DND-41 (cell line): ENCODE measurements around the gene IFI27L1.

Experiments used
- ATAC-seq: fragments of 200-7000 bp; cut with Tn5 transposase; 3 replicates; pipeline ENCODE4 v1.9.1; 2021; ENCODE audit warnings: low read depth; ENCODE audit not compliant: insufficient read depth
- DNase-seq: peaks from one replicate; pipeline ENCODE4 v3.0.0-alpha.2; 2020
- H2AFZ ChIP-seq: 2 replicates; pipeline ENCODE4 v1.6.0; 2012; ENCODE audit warnings: low read depth, low read length
- H3K27ac ChIP-seq: 2 replicates; pipeline ENCODE4 v1.5.1; 2012; ENCODE audit warnings: low read length, inconsistent platforms
- H3K27me3 ChIP-seq: fragments of 200-600 bp; sonication (generic); 2 replicates; pipeline ENCODE4 v1.6.0; 2012; ENCODE audit warnings: low read length, mild to moderate bottlenecking, inconsistent platforms; ENCODE audit not compliant: insufficient read depth, poor library complexity
- H3K36me3 ChIP-seq: 2 replicates; pipeline ENCODE4 v1.5.1; 2012; ENCODE audit warnings: low read length, inconsistent platforms; ENCODE audit not compliant: insufficient read depth
- H3K4me1 ChIP-seq: 2 replicates; pipeline ENCODE4 v1.5.1; 2012; ENCODE audit warnings: mild to moderate bottlenecking, low read length; ENCODE audit not compliant: insufficient read depth
- H3K4me2 ChIP-seq: 2 replicates; pipeline ENCODE4 v1.6.0; 2012; ENCODE audit warnings: mild to moderate bottlenecking, moderate library complexity, low read length, inconsistent platforms; ENCODE audit not compliant: insufficient read depth
- H3K4me3 ChIP-seq, 2 experiments: fragments of 200-600 bp in 1 of 2; shearing (Covaris generic) in 1 of 2; 2 replicates each; pipeline ENCODE4 v1.5.1; 2012 to 2016; ENCODE audit warnings: inconsistent platforms in 2 of 2, low read length in 2 of 2, mild to moderate bottlenecking in 2 of 2, low read depth in 1 of 2, moderate library complexity in 1 of 2
- H3K79me2 ChIP-seq: 2 replicates; pipeline ENCODE4 v1.6.0; 2012; ENCODE audit warnings: low read length, inconsistent platforms; ENCODE audit not compliant: insufficient read depth
- H3K9ac ChIP-seq: 2 replicates; pipeline ENCODE4 v1.6.0; 2012; ENCODE audit warnings: low read depth, mild to moderate bottlenecking, inconsistent platforms, low read length, moderate library complexity
- H3K9me3 ChIP-seq: 2 replicates; pipeline ENCODE4 v1.5.1; 2012; ENCODE audit warnings: low read length, moderate library complexity, mild to moderate bottlenecking, inconsistent platforms; ENCODE audit not compliant: insufficient read depth, severe bottlenecking
- H4K20me1 ChIP-seq: 2 replicates; pipeline ENCODE4 v1.6.0; 2012; ENCODE audit warnings: low read length; ENCODE audit not compliant: insufficient read depth
- EZH2 ChIP-seq: IDR thresholded peaks from 3 replicates; pipeline ENCODE4 v1.6.1; 2012; ENCODE audit warnings: borderline replicate concordance, low read depth, mild to moderate bottlenecking, moderate library complexity, low read length, inconsistent platforms; ENCODE audit not compliant: severe bottlenecking
- TF ChIP-seq, protein P1 (sequence below): IDR thresholded peaks from 2 replicates; pipeline ENCODE4 v1.5.1; 2012; ENCODE audit warnings: borderline replicate concordance, low read length, moderate library complexity, mild to moderate bottlenecking; ENCODE audit not compliant: poor library complexity, severe bottlenecking; ENCODE audit errors: extremely low read depth

The IFI27L1 gene

DNA sequence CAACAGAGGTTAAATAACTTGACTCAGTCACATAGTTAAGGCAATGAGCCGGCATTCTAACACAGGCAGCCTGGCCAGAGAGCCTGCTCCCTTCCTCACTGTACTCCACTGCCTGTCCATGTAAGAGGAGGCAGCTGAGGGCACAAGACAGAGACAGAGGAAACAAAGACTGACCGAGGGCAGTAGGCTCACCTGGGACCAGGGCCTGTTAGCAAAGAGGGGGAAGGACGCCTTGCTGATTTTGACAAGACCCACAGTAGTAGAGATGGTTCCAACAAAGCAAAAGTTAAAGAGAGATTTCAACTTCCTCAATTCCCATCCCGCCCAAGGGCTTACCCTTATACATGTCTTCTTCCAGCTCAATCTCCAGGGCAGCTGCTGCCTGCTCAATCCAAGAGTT is 28.4 kb upstream of the IFI27L1 start:
- no peaks in the 10 kb centered on the region for H3K4me1 ChIP-seq
- H4K20me1 ChIP-seq: peaks cover 21% of the 10 kb centered on the region; the same call in 1 of the 2 replicates
- no peak overlapping the region for H3K27ac ChIP-seq
- ATAC-seq: no peak
- no peaks in the 10 kb centered on the region for H3K79me2 ChIP-seq
- no peak overlapping the region for H3K4me3 ChIP-seq
- H3K4me2 ChIP-seq: no peak overlapping the region
- H3K9ac ChIP-seq: no peak overlapping the region
- no peaks in the 10 kb centered on the region for H3K27me3 ChIP-seq
- TF ChIP-seq, protein P1, sequence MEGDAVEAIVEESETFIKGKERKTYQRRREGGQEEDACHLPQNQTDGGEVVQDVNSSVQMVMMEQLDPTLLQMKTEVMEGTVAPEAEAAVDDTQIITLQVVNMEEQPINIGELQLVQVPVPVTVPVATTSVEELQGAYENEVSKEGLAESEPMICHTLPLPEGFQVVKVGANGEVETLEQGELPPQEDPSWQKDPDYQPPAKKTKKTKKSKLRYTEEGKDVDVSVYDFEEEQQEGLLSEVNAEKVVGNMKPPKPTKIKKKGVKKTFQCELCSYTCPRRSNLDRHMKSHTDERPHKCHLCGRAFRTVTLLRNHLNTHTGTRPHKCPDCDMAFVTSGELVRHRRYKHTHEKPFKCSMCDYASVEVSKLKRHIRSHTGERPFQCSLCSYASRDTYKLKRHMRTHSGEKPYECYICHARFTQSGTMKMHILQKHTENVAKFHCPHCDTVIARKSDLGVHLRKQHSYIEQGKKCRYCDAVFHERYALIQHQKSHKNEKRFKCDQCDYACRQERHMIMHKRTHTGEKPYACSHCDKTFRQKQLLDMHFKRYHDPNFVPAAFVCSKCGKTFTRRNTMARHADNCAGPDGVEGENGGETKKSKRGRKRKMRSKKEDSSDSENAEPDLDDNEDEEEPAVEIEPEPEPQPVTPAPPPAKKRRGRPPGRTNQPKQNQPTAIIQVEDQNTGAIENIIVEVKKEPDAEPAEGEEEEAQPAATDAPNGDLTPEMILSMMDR: no peak
- no peak for TF ChIP-seq EZH2
- H2AFZ ChIP-seq: no peak overlapping the region
- no peak for DNase-seq
- H3K36me3 ChIP-seq: peaks cover 97% of the 10 kb centered on the region
- H3K9me3 ChIP-seq: no peaks in the 10 kb centered on the region

DNA sequence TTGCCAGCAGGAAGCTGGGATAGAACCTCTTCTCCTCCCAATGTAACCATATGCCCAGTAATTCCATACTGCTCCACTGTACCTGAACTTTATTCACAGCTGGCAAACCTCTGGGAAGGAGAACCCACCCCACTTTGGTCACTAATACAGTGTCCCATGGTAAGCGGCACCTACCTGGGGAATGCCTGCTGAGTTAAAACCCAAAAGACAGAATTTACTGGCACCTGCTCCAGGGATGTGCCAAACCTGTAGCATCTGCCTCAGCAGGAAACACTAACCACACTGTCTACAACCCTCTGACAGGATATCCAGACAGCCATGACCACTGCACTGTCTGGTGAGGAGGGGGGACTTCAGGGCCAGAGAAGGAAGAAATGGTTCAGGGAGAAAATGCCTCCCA is 26.7 kb upstream of the IFI27L1 start:
- no peak overlapping the region for H2AFZ ChIP-seq
- H3K9me3 ChIP-seq: no peaks in the 10 kb centered on the region
- H3K9ac ChIP-seq: no peak overlapping the region
- no peak for DNase-seq
- H3K36me3 ChIP-seq: peaks cover 97% of the 10 kb centered on the region
- H3K27ac ChIP-seq: no peak overlapping the region
- H3K4me3 ChIP-seq: no peak overlapping the region
- TF ChIP-seq EZH2: no peak
- TF ChIP-seq, protein P1: no peak
- H3K4me1 ChIP-seq: no peaks in the 10 kb centered on the region
- H3K79me2 ChIP-seq: 0 out of 2 replicates have a peak, but pooled peaks cover 8% of the 10 kb centered on the region
- peaks cover 30% of the 10 kb centered on the region; the same call in 1 of the 2 replicates for H4K20me1 ChIP-seq
- H3K27me3 ChIP-seq: no peaks in the 10 kb centered on the region
- no peak overlapping the region for H3K4me2 ChIP-seq
- ATAC-seq: peak; percentile 38; the same call in 1 of the 3 replicates

GRCh38 chr14:94054936-94055335 is 26.2 kb upstream of the IFI27L1 start:
- H4K20me1 ChIP-seq: peaks cover 32% of the 10 kb centered on the region
- H3K4me2 ChIP-seq: no peak overlapping the region
- TF ChIP-seq EZH2: no peak
- TF ChIP-seq, protein P1: no peak
- H3K9me3 ChIP-seq: no peaks in the 10 kb centered on the region
- H3K36me3 ChIP-seq: peaks cover 97% of the 10 kb centered on the region
- H2AFZ ChIP-seq: no peak overlapping the region
- DNase-seq (no peak), ATAC-seq (no peak)
- H3K9ac ChIP-seq: no peak overlapping the region
- no peaks in the 10 kb centered on the region for H3K4me1 ChIP-seq
- H3K27ac ChIP-seq: no peak overlapping the region
- H3K79me2 ChIP-seq: 0 out of 2 replicates have a peak, but pooled peaks cover 11% of the 10 kb centered on the region
- H3K4me3 ChIP-seq: no peak overlapping the region
- H3K27me3 ChIP-seq: no peaks in the 10 kb centered on the region
